SK-N-MC (cell line): ENCODE measurements around the gene LAMC1.

Experiments
- EZH2 ChIP-seq: fragments of 200-600 bp; sonication (generic); IDR thresholded peaks from one replicate; pipeline ENCODE4 v1.6.1; 2017; ENCODE audit warnings: antibody characterized with exemption
- POLR2AphosphoS5 ChIP-seq: IDR thresholded peaks from 2 replicates; pipeline ENCODE4 v1.6.1; 2012; ENCODE audit warnings: mild to moderate bottlenecking, low read depth, low read length, borderline replicate concordance

- TF ChIP-seq POLR2AphosphoS5 (no peak), EZH2 (no peak)
Observed at GRCh38 chr1:183096351-183096750, 73.1 kb downstream of the LAMC1 start.
